OCI-LY7 (cell line): ENCODE measurements around the gene SLC31A2. TPM values are rescaled to one million over a fixed set of nuclear protein-coding genes. Genes with fewer than 3 reads are reported as not detected.
"Not testable (repeated sequence)": the region's sequence is repeated elsewhere in the genome, so short reads cannot be mapped to it uniquely, and the experiment has no call there.

ENCODE experiments used
- BruUV-seq: library from RNA; stranded (reverse); fragments of 400-500 nt; replicated peaks from 2 replicates; lab custom pipeline; 2021; lab: Mats Ljungman, UMichigan
- CTCF ChIA-PET: fragments of 300-600 bp; sonication (Branson Sonifier 250); formaldehyde crosslinking; loops from one replicate; lab custom pipeline; 2022; ENCODE audit warnings: antibody characterized with exemption; ENCODE audit not compliant: unreplicated experiment; lab: Charles Lee
- POLR2A ChIA-PET: fragments of 300-600 bp; sonication (Branson Sonifier 250); formaldehyde crosslinking; loops from one replicate; lab custom pipeline; 2022; ENCODE audit warnings: antibody characterized with exemption; lab: Charles Lee
- DNase-seq: peaks from one replicate; pipeline ENCODE4 v3.0.0-alpha.2; 2015; ENCODE audit warnings: low spot score
- H2AFZ ChIP-seq: fragments of 200-600 bp; sonication (generic), shearing (Covaris generic); 2 replicates; pipeline ENCODE4 v1.6.1; 2014; ENCODE audit warnings: mild to moderate bottlenecking, antibody characterized with exemption, low read length, moderate library complexity
- H3K27ac ChIP-seq: fragments of 200-600 bp; sonication (generic); 2 replicates; pipeline ENCODE4 v1.5.1; 2014; ENCODE audit warnings: mixed run types, low read depth, mild to moderate bottlenecking, moderate library complexity, low read length, inconsistent platforms; ENCODE audit not compliant: poor library complexity, severe bottlenecking
- H3K36me3 ChIP-seq: fragments of 200-600 bp; sonication (generic); 2 replicates; pipeline ENCODE4 v1.6.1; 2014; ENCODE audit warnings: mild to moderate bottlenecking, antibody characterized with exemption, low read length, moderate library complexity, mixed read lengths; ENCODE audit not compliant: insufficient read depth
- H3K4me1 ChIP-seq: fragments of 200-600 bp; sonication (generic); 2 replicates; pipeline ENCODE4 v1.5.1; 2014; ENCODE audit warnings: mild to moderate bottlenecking, low read length; ENCODE audit not compliant: insufficient read depth, poor library complexity, severe bottlenecking
- H3K4me2 ChIP-seq: fragments of 200-600 bp; sonication (generic); 2 replicates; pipeline ENCODE4 v1.6.1; 2014; ENCODE audit warnings: mild to moderate bottlenecking, low read length
- H3K4me3 ChIP-seq: fragments of 200-600 bp; sonication (generic); 2 replicates; pipeline ENCODE4 v1.5.1; 2014; ENCODE audit warnings: mild to moderate bottlenecking, low read depth, low read length; ENCODE audit not compliant: poor library complexity, severe bottlenecking
- H3K79me2 ChIP-seq: fragments of 200-600 bp; sonication (generic); 2 replicates; pipeline ENCODE4 v1.6.1; 2016; ENCODE audit warnings: low read depth, mild to moderate bottlenecking, low read length, moderate library complexity, mixed read lengths; ENCODE audit not compliant: insufficient read depth
- H3K9me2 ChIP-seq: fragments of 200-600 bp; sonication (generic); 2 replicates; pipeline ENCODE4 v1.6.1; 2016; ENCODE audit warnings: mild to moderate bottlenecking, low read length, mixed read lengths; ENCODE audit not compliant: insufficient read depth
- H3K9me3 ChIP-seq: fragments of 200-600 bp; sonication (generic); 2 replicates; pipeline ENCODE4 v1.6.1; 2014; ENCODE audit warnings: mild to moderate bottlenecking, mixed run types, low read length, mixed read lengths
- H4K20me1 ChIP-seq: fragments of 200-600 bp; sonication (generic); 2 replicates; pipeline ENCODE4 v1.6.1; 2014; ENCODE audit warnings: mild to moderate bottlenecking, antibody characterized with exemption, low read length, moderate library complexity, mixed read lengths; ENCODE audit not compliant: insufficient read depth
- CTCF ChIP-seq: fragments of 200-600 bp; sonication (generic); conservative IDR thresholded peaks from 2 replicates; pipeline ENCODE4 v1.5.1; 2014; ENCODE audit warnings: mild to moderate bottlenecking, antibody characterized with exemption, low read length, moderate library complexity, mixed read lengths
- EZH2phosphoT487 ChIP-seq: fragments of 200-600 bp; sonication (generic); IDR thresholded peaks from 2 replicates; pipeline ENCODE4 v1.6.1; 2018; ENCODE audit warnings: low read depth, borderline replicate concordance, mild to moderate bottlenecking, mixed run types, antibody characterized with exemption, low read length, moderate library complexity, mixed read lengths
- intact Hi-C: fragments of 100-400 bp; cut with micrococcal nuclease; formaldehyde crosslinking; loops from one replicate; pipeline ENCODE4 v1.10.0; 2022; ENCODE audit not compliant: unreplicated experiment
- total RNA-seq, 2 experiments: library from RNA; depleted of rRNA in 1 of 2; stranded (reverse); fragments of >200 nt in 1 of 2; shearing (Covaris generic) in 1 of 2; gene quantifications; 2 replicates each; pipeline ENCODE4 v1.2.3, GENCODE V29; 2014 to 2022

The SLC31A2 gene
- total RNA-seq, 2 experiments from 2014 or later, result 1.3 to 2.7 TPM

GRCh38 chr9:113139225-113139829 lies 11.5 kb upstream of the SLC31A2 start:
- H3K36me3 ChIP-seq, result no peaks in the 10 kb centered on the region
- H3K27ac ChIP-seq, result no peak overlapping the region
- no peak for DNase-seq
- CTCF ChIA-PET, result no interaction called here
- H4K20me1 ChIP-seq, result no peaks in the 10 kb centered on the region
- POLR2A ChIA-PET, result no interaction called here
- no peak overlapping the region for H2AFZ ChIP-seq
- H3K9me2 ChIP-seq, result no peaks in the 10 kb centered on the region
- TF ChIP-seq EZH2phosphoT487, result no peak
- no peak for TF ChIP-seq CTCF
- intact Hi-C loops, result no loop called here
- no peaks in the 10 kb centered on the region for H3K4me1 ChIP-seq
- no TSS peak for BruUV-seq
- no peaks in the 10 kb centered on the region for H3K9me3 ChIP-seq
- no peak overlapping the region for H3K4me2 ChIP-seq
- H3K79me2 ChIP-seq, result no peaks in the 10 kb centered on the region
- no peak overlapping the region for H3K4me3 ChIP-seq

GRCh38 chr9:113139953-113140352 lies 10.9 kb upstream of the SLC31A2 start:
- Histone ChIP-seq H3K4me1 (no peaks in the 10 kb centered on the region), H3K4me2 (no peak overlapping the region), H3K9me3 (no peaks in the 10 kb centered on the region), H3K4me3 (no peak overlapping the region), H4K20me1 (no peaks in the 10 kb centered on the region), H2AFZ (no peak overlapping the region), H3K9me2 (no peaks in the 10 kb centered on the region), H3K36me3 (no peaks in the 10 kb centered on the region), H3K27ac (no peak overlapping the region), H3K79me2 (no peaks in the 10 kb centered on the region)
- intact Hi-C loops, result no loop called here
- no TSS peak for BruUV-seq
- DNase-seq, result no peak
- ChIA-PET POLR2A (no interaction called here), CTCF (no interaction called here)
- TF ChIP-seq CTCF, result no peak
- no peak for TF ChIP-seq EZH2phosphoT487

- intact Hi-C loops, BruUV-seq, H3K36me3 ChIP-seq, POLR2A ChIA-PET, CTCF ChIA-PET, H3K79me2 ChIP-seq, H3K4me1 ChIP-seq, H3K9me3 ChIP-seq, H2AFZ ChIP-seq, H3K4me3 ChIP-seq, H3K27ac ChIP-seq, H3K9me2 ChIP-seq, H3K4me2 ChIP-seq, H4K20me1 ChIP-seq, DNase-seq: not testable (repeated sequence)
These were observed 9.9 kb upstream of the SLC31A2 start for GRCh38 chr9:113140896-113141295.
